IMR-90 (cell line): ENCODE data around the gene CADM3. TPM values are rescaled to one million over a fixed set of nuclear protein-coding genes. Genes with fewer than 3 reads are reported as not detected.

Experiments used
- ATAC-seq: fragments of 200-7000 bp; cut with Tn5 transposase; 2 replicates; pipeline ENCODE4 v1.9.1; 2020; ENCODE audit warnings: low read depth, mild to moderate bottlenecking, moderate library complexity
- BruUV-seq: library from RNA; stranded (reverse); fragments of 400-500 nt; replicated peaks from 2 replicates; lab custom pipeline; 2021; lab: Mats Ljungman, UMichigan
- CTCF ChIA-PET: fragments of 300-600 bp; formaldehyde crosslinking; extraction: SDS; loops from one replicate; lab custom pipeline; 2021; ENCODE audit warnings: antibody characterized with exemption; lab: Yijun Ruan, JAX
- POLR2A ChIA-PET: fragments of 300-600 bp; sonication (Branson Sonifier 250); formaldehyde crosslinking; loops from one replicate; lab custom pipeline; 2022; ENCODE audit warnings: antibody characterized with exemption; ENCODE audit not compliant: unreplicated experiment; lab: Charles Lee
- DNase-seq: peaks from one replicate; pipeline ENCODE4 v3.0.0; 2013
- H2AFZ ChIP-seq: replicated peaks from 2 replicates; pipeline ENCODE3; 2013; ENCODE audit warnings: low read length, mild to moderate bottlenecking; ENCODE audit not compliant: poor library complexity
- H2AK5ac ChIP-seq: 2 replicates; pipeline ENCODE4 v1.6.1; 2013; ENCODE audit warnings: low read depth, low read length, inconsistent platforms
- H2AK9ac ChIP-seq: replicated peaks from 2 replicates; pipeline ENCODE3; 2013; ENCODE audit warnings: mild to moderate bottlenecking, low read depth, low read length, moderate library complexity; ENCODE audit not compliant: poor library complexity
- H2BK120ac ChIP-seq: 2 replicates; pipeline ENCODE4 v1.6.1; 2013; ENCODE audit warnings: low read depth, low read length, inconsistent platforms
- H2BK15ac ChIP-seq: 3 replicates; pipeline ENCODE4 v1.6.1; 2013; ENCODE audit warnings: low read depth, low read length, inconsistent platforms
- H2BK20ac ChIP-seq: 2 replicates; pipeline ENCODE4 v1.6.1; 2013; ENCODE audit warnings: low read depth, mild to moderate bottlenecking, inconsistent platforms, low read length, moderate library complexity
- H2BK5ac ChIP-seq: 2 replicates; pipeline ENCODE4 v1.6.1; 2013; ENCODE audit warnings: mild to moderate bottlenecking, low read depth, low read length, inconsistent platforms; ENCODE audit not compliant: poor library complexity, severe bottlenecking
- H3K14ac ChIP-seq: replicated peaks from 2 replicates; pipeline ENCODE4 v1.6.1; 2013; ENCODE audit warnings: low read depth, low read length, inconsistent platforms
- H3K18ac ChIP-seq: 2 replicates; pipeline ENCODE4 v1.6.1; 2013; ENCODE audit warnings: low read depth, low read length, control low read depth
- H3K23ac ChIP-seq: 2 replicates; pipeline ENCODE4 v1.6.1; 2013; ENCODE audit warnings: low read depth, low read length, inconsistent platforms
- H3K27ac ChIP-seq: 2 replicates; pipeline ENCODE4 v1.5.1; 2013; ENCODE audit warnings: mild to moderate bottlenecking, control low read depth, low read length; ENCODE audit not compliant: insufficient read depth
- H3K27me3 ChIP-seq: 2 replicates; pipeline ENCODE4 v1.6.1; 2013; ENCODE audit warnings: low read length; ENCODE audit not compliant: control insufficient read depth, insufficient read depth
- H3K36me3 ChIP-seq: 2 replicates; pipeline ENCODE4 v1.6.1; 2013; ENCODE audit warnings: low read length, mixed read lengths; ENCODE audit not compliant: control insufficient read depth, insufficient read depth
- H3K4ac ChIP-seq: 2 replicates; pipeline ENCODE4 v1.6.1; 2013; ENCODE audit warnings: low read depth, low read length, inconsistent platforms
- H3K4me1 ChIP-seq: 2 replicates; pipeline ENCODE4 v1.6.1; 2013; ENCODE audit warnings: low read length, mixed read lengths; ENCODE audit not compliant: control insufficient read depth, insufficient read depth
- H3K4me2 ChIP-seq: 2 replicates; pipeline ENCODE4 v1.6.1; 2013; ENCODE audit warnings: low read depth, mild to moderate bottlenecking, control low read depth, low read length, moderate library complexity
- H3K4me3 ChIP-seq: 2 replicates; pipeline ENCODE4 v1.5.1; 2013; ENCODE audit warnings: low read depth, mild to moderate bottlenecking, control low read depth, low read length, moderate library complexity; ENCODE audit not compliant: insufficient read depth
- H3K56ac ChIP-seq: 2 replicates; pipeline ENCODE4 v1.6.1; 2013; ENCODE audit warnings: low read length, inconsistent platforms; ENCODE audit not compliant: insufficient read depth; ENCODE audit errors: extremely low read depth
- H3K79me1 ChIP-seq, 2 experiments: 2 replicates each; pipeline ENCODE4 v1.6.1; 2013; ENCODE audit warnings: low read length in 2 of 2, inconsistent platforms in 1 of 2, low read depth in 1 of 2
- H3K9ac ChIP-seq: 2 replicates; pipeline ENCODE4 v1.6.1; 2013; ENCODE audit warnings: low read depth, low read length, control low read depth
- H3K9me1 ChIP-seq: 2 replicates; pipeline ENCODE4 v1.6.1; 2013; ENCODE audit warnings: low read length, inconsistent platforms; ENCODE audit not compliant: insufficient read depth
- H3K9me3 ChIP-seq: 2 replicates; pipeline ENCODE4 v1.6.1; 2013; ENCODE audit warnings: low read length; ENCODE audit not compliant: control insufficient read depth, insufficient read depth
- H4K20me1 ChIP-seq: 2 replicates; pipeline ENCODE4 v1.6.1; 2013; ENCODE audit warnings: low read length, inconsistent platforms; ENCODE audit not compliant: insufficient read depth
- H4K5ac ChIP-seq: 2 replicates; pipeline ENCODE4 v1.6.1; 2013; ENCODE audit warnings: mild to moderate bottlenecking, low read depth, low read length, control low read depth
- H4K8ac ChIP-seq, 2 experiments: 2 replicates each; pipeline ENCODE4 v1.6.1; 2013; ENCODE audit warnings: low read depth in 2 of 2, low read length in 2 of 2, control low read depth in 1 of 2, inconsistent platforms in 1 of 2
- H4K91ac ChIP-seq: 2 replicates; pipeline ENCODE4 v1.6.1; 2013; ENCODE audit warnings: low read depth, low read length, inconsistent platforms; ENCODE audit not compliant: insufficient read depth
- MAFK ChIP-seq: IDR thresholded peaks from 2 replicates; pipeline ENCODE4 v1.6.1; 2012; ENCODE audit warnings: low read depth, low read length, improper control_type of control experiment
- NFE2L2 ChIP-seq: fragments of 150-350 bp; IDR thresholded peaks from 2 replicates; pipeline ENCODE4 v1.6.1; 2016; ENCODE audit warnings: low read depth, mild to moderate bottlenecking, low read length
- RFX5 ChIP-seq: IDR thresholded peaks from 2 replicates; pipeline ENCODE4 v1.8.0; 2012; ENCODE audit warnings: low read depth, mild to moderate bottlenecking, low read length, moderate library complexity
- WGBS, 2 experiments: methylation state at CpG; one replicate each; pipeline versions ENCODE4 v1.1.5 to v1.1.7; 2013; ENCODE audit warnings: missing lambda C conversion rate in 2 of 2; ENCODE audit not compliant: insufficient read length in 1 of 2; ENCODE audit errors: extremely low coverage in 2 of 2; 5-methylcytosine and 5-hydroxymethylcytosine counted together
- dilution Hi-C: fragments of 300-500 bp; cut with HindIII; formaldehyde crosslinking; loops from one replicate; pipeline ENCODE4 v1.14.3; 2018; ENCODE audit warnings: low sequenced_read_pairs; ENCODE audit not compliant: unreplicated experiment
- in situ Hi-C: fragments of 300-500 bp; cut with MboI; formaldehyde crosslinking; loops from 3 replicates; pipeline ENCODE4 v1.14.3; 2019; ENCODE audit warnings: low sequenced_read_pairs, inconsistent platforms, mixed read lengths
- intact Hi-C: fragments of 100-400 bp; cut with micrococcal nuclease; formaldehyde crosslinking; loops from 2 replicates; pipeline ENCODE4 v1.10.0; 2022
- polyA plus RNA-seq, 3 experiments: library from polyadenylated mRNA; depleted of rRNA; stranded (reverse); fragments of >200 nt; gene quantifications; 2 replicates each; pipeline ENCODE4 v1.2.3, GENCODE V29; 2012; ENCODE audit warnings: low replicate concordance in 1 of 3
- total RNA-seq: library from RNA; depleted of rRNA; stranded (reverse); fragments of >200 nt; gene quantifications from 2 replicates; pipeline ENCODE4 v1.2.3, GENCODE V29; 2012

CADM3 gene
- total and polyA plus RNA-seq, 2 of the 4 experiments (the other 2 are of a cell fraction), result not detected

GRCh38 chr1:159184201-159184600, 12.8 kb downstream of the CADM3 start:
- H3K79me1 ChIP-seq, result no peaks in the 10 kb centered on the region
- H4K8ac ChIP-seq, result no peak overlapping the region
- ATAC-seq (no peak), DNase-seq (no peak)
- intact Hi-C loops, result no loop called here
- POLR2A ChIA-PET, result no interaction called here
- no peak overlapping the region for H2AK9ac ChIP-seq
- H3K27ac ChIP-seq, result no peak overlapping the region
- H2BK20ac ChIP-seq, result no peak overlapping the region
- no peak overlapping the region for H3K4me2 ChIP-seq
- no peaks in the 10 kb centered on the region for H3K9me3 ChIP-seq
- H2BK15ac ChIP-seq, result no peak overlapping the region
- no peak overlapping the region for H3K14ac ChIP-seq
- no peak overlapping the region for H4K5ac ChIP-seq
- H3K9ac ChIP-seq, result no peak overlapping the region
- H3K56ac ChIP-seq, result no peak overlapping the region
- H2AFZ ChIP-seq, result no peak overlapping the region
- dilution Hi-C loops, result no loop called here
- H3K36me3 ChIP-seq, result no peaks in the 10 kb centered on the region
- CTCF ChIA-PET, result interaction anchor here (1.1 kb wide), 1 partner anchor 23 kb away, joined by 3 read pairs; no protein-coding TSS in a partner anchor
- H2BK120ac ChIP-seq, result no peak overlapping the region
- H2BK5ac ChIP-seq, result no peak overlapping the region
- no peak overlapping the region for H3K4me3 ChIP-seq
- in situ Hi-C loops, result no loop called here
- no peaks in the 10 kb centered on the region for H3K9me1 ChIP-seq
- BruUV-seq, result no TSS peak
- peak; percentile 98 for TF ChIP-seq MAFK
- no peak for TF ChIP-seq RFX5
- peak; percentile 91 for TF ChIP-seq NFE2L2
- no peak overlapping the region for H4K91ac ChIP-seq
- no peak overlapping the region for H2AK5ac ChIP-seq
- H4K20me1 ChIP-seq, result no peaks in the 10 kb centered on the region
- peaks cover 7% of the 10 kb centered on the region for H3K27me3 ChIP-seq
- no peak overlapping the region for H3K4ac ChIP-seq
- no peaks in the 10 kb centered on the region for H3K4me1 ChIP-seq
- H3K18ac ChIP-seq, result no peak overlapping the region
- WGBS, 2 experiments, result no CpG with 5 or more reads among the region's 2 CpGs
- no peak overlapping the region for H3K23ac ChIP-seq
